ENCODE data around the gene IFT172.
"Not testable (repeated sequence)": the region's sequence is repeated elsewhere in the genome, so short reads cannot be mapped to it uniquely, and the experiment has no call there.

Gene IFT172

GRCh38 chr2:27489498-27490397 lies at the start of gene IFT172:
Gene IFT172 (minus strand): TSS chr2:27489743. CDS start chr2:27489653, 90 bp downstream.
- DNase-seq (ENCODE audit: low spot score), result peak; percentile 98

- DNase-seq (ENCODE audit: low spot score), result not testable (repeated sequence)
Observed at GRCh38 chr2:27538839-27539450, 49.4 kb upstream of the IFT172 start.

- no peak for DNase-seq (ENCODE audit: low spot score)
Observed at GRCh38 chr2:27537287-27537686, 47.7 kb upstream of the IFT172 start.

- DNase-seq (ENCODE audit: low spot score), result no peak
Observed at GRCh38 chr2:27531983-27532382, 42.4 kb upstream of the IFT172 start.

GRCh38 chr2:27527182-27527581 lies 37.6 kb upstream of the IFT172 start:
- no peak for DNase-seq (ENCODE audit: low spot score)

- no peak for DNase-seq (ENCODE audit: low spot score)
Observed at GRCh38 chr2:27522400-27522945, 32.9 kb upstream of the IFT172 start.

- no peak for DNase-seq (ENCODE audit: low spot score)
Observed at GRCh38 chr2:27520316-27520715, 30.8 kb upstream of the IFT172 start.

- no peak for DNase-seq (ENCODE audit: low spot score)
Observed at GRCh38 chr2:27518782-27519113, 29.2 kb upstream of the IFT172 start.

- DNase-seq (ENCODE audit: low spot score), result no peak
Observed at GRCh38 chr2:27518113-27518781, 28.7 kb upstream of the IFT172 start.

- DNase-seq (ENCODE audit: low spot score), result no peak
Observed at GRCh38 chr2:27509326-27509725, 19.8 kb upstream of the IFT172 start.

GRCh38 chr2:27507293-27507692 lies 17.8 kb upstream of the IFT172 start:
- no peak for DNase-seq (ENCODE audit: low spot score)

GRCh38 chr2:27506587-27506986 lies 17.0 kb upstream of the IFT172 start:
- no peak for DNase-seq (ENCODE audit: low spot score)

- no peak for DNase-seq (ENCODE audit: low spot score)
Observed at GRCh38 chr2:27502142-27502541, 12.6 kb upstream of the IFT172 start.

GRCh38 chr2:27501042-27501441 lies 11.5 kb upstream of the IFT172 start:
- DNase-seq (ENCODE audit: low spot score), result no peak

- no peak for DNase-seq (ENCODE audit: low spot score)
Observed at GRCh38 chr2:27498975-27499374, 9.4 kb upstream of the IFT172 start.

GRCh38 chr2:27497288-27497627 lies 7.7 kb upstream of the IFT172 start:
- no peak for DNase-seq (ENCODE audit: low spot score)

GRCh38 chr2:27496357-27497287 lies 7.1 kb upstream of the IFT172 start, which contains the start of gene GCKR:
Gene GCKR (plus strand): TSS chr2:27496839. CDS start chr2:27496905, 66 bp downstream.
- DNase-seq (ENCODE audit: low spot score), result no peak

- no peak for DNase-seq (ENCODE audit: low spot score)
Observed at GRCh38 chr2:27495840-27496356, 6.4 kb upstream of the IFT172 start.

GRCh38 chr2:27494944-27495554 lies 5.5 kb upstream of the IFT172 start, which contains the start of gene FNDC4:
Gene FNDC4 (minus strand): TSS chr2:27495200. CDS start chr2:27494679, 521 bp downstream.
- peak; percentile 77 for DNase-seq (ENCODE audit: low spot score)

GRCh38 chr2:27494284-27494943 lies 4.9 kb upstream of the IFT172 start:
- peak; percentile 20 for DNase-seq (ENCODE audit: low spot score)

Data from iPS-NIHi11 (cell line).